Endometrial microvascular endothelial cells (primary cell): ENCODE data around the gene AFAP1L2. TPM values are rescaled to one million over a fixed set of nuclear protein-coding genes. Genes with fewer than 3 reads are reported as not detected.

Experiments
- in situ Hi-C: cut with HindIII; loops from 2 replicates; pipeline ENCODE4 v1.10.0; 2017; ENCODE audit warnings: low sequenced_read_pairs, low pct_unique_long_range_greater_than_20kb; ENCODE audit errors: inconsistent ontology term
- total RNA-seq: library from RNA; depleted of rRNA; stranded (reverse); fragments of >200 nt; gene quantifications from one replicate; pipeline ENCODE4 v1.2.3, GENCODE V29; 2015; ENCODE audit errors: inconsistent ontology term

AFAP1L2 gene
- total RNA-seq, 1 donor from 2014 or later = 0.09 TPM

DNA sequence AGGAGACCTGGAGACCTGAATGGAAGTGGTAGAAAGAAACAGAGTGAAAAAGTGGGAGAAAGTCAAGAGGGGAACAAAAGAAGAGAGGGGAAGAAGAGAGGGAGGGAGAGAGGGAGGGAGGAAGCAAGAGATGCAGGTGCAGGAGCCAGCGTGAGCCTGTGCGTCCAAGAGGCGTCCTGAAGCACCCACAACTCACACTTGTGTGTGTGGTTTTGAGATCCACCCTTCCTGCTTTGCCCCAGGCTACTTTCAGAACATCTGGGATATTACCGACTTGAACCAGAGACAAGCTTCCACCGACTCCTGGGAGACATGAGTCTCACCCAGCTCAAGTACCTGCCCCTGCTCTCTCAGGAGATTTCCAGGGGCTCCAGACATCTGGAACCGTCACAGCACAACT lies 9.8 kb downstream of the AFAP1L2 start:
- in situ Hi-C loops = no loop called here

DNA sequence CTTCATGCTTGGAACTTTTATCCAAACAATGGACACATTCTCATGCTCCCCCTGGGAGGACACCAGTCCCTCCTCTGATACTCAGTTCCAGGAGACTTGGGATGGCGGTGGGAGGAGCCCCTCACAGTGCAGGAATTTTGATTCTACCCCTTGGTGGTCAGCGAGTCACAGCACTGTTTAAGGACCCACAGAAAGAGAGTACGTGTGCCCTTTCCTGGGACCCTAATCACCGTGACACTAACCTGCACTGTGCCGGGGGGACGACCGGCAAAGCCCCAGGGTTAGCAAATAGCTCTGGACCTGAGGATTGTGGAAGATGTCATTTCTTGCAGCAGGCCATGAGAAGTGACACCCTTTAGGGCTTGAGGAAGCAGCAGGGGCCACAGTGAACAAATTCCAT lies 10.4 kb downstream of the AFAP1L2 start:
- in situ Hi-C loops = no loop called here

DNA sequence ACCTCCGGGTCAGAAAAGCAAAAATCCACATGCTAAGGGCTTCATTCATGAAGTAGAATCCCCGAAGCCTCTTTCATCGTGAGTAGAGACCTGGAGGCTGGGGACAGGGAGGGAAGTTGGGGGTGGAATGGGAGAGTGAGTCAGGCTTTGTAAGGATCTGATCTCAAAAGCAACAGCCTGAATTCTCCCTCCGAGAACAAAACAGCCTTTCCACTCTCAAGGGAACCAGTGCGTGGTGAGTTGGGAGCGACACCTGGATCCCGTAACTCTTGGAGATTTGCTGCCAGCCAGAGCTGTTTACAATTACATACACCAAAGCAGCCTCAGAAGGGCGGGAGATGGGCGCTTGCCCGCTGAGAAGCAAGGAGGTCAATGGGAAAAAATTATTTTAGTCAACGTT lies 10.8 kb downstream of the AFAP1L2 start:
- in situ Hi-C loops = no loop called here

DNA sequence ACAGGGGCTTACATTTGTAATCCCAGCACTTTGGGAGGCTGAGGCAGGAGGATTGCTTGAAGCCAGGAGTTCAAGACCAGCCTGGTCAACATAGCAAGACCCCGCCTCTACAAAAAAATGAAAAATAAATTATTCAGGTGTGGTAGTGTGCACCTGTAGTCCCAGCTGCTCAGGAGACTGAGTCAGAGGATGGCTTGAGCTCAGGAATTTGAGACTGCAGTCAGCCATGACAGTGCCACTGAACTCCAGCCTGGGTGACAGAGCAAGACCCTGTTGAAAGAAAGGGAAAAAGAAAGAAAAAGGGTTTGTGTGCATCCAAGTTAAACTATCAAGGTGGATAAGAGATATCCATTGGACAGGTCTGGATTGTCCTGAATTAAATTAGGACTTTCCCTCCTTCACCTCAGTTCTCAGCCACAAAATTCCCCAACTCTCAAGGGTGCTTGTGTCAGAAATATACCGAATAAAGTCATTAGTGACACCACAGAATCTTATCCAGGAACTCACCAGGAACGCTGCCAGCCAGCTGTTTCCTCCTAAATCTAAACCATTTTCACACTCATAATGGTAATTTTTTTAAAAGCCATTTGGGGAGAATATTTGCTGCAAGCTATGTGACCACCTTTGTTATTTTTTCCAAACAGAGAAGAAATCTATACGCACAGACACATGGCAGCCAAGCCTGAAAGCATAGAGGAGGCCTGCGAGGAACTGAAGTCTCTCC lies 12.0 kb downstream of the AFAP1L2 start:
- in situ Hi-C loops = no loop called here

DNA sequence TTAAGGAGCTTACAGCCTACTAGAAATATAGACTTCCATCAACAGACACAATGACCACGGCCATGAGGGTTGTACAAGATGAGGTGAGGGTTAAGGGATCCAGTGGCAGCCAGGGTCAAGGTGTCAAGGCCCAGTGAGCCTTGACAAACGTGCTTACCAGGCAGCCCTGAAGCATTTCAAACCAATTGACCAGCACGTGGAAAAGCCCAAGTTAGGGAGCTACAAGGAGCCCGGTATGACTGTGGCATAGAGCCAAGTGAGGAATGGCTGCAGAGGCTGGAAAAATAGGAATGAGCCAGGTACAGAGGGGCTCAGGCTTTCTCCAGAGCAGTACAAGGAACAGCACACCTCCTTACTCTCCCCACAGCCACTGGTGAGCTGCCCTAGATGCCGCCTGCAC lies 12.7 kb downstream of the AFAP1L2 start:
- in situ Hi-C loops = no loop called here

DNA sequence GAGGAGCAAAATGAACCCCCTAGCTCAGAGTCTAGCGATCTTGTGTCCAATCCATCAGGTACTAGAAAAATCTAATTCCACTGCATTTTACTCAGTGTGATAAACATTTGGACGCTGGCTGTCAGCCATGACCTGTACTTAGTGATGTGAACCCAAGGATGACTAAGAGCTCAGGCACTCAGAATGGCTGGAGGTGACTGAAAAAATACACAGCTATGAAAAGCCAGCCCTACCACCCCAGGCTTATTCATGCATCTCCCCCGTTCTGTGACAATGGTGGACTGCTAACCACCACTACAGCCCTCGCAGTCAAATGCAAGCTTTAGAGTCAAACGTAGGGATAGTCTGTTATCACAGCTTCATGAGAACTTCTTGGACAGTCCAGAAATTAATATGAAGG lies 14.9 kb downstream of the AFAP1L2 start:
- in situ Hi-C loops = no loop called here

DNA sequence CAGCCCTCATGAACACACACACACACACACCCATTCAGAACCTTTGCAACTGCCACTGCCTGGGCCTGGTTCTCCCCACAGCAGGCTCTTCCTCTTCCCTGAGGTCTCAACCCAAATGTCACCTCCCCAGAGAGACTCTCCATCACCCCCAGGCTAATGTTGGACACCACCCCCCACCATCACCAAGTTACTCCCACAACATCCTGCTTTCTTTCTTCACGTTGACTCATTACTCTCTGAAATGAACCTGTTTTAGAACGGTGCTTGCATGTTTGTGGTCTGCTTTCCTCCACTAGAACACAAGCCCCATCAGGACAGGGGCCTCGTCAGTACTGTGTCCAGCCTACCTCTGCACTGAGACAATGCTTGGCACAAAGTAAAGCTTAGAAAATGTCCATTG lies 16.0 kb downstream of the AFAP1L2 start:
- in situ Hi-C loops = no loop called here

DNA sequence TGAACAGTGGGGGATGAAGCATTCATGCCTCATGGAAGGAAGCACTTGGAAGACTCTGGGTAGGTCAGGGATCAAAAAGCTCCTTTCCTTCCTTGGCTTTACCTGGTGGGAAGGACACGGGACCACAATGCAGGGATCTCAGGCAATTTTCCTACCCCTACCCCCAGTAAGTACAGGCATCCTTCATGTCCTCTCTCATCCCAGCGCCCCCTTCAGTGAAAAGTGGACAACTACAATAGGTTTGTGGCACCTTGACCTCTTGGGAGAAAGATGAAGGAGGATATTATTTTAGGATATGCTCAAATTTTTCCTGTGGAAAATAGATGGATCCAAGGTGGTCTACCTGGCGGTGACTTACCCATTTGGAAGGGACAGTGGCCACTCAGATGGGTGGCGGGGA lies 16.5 kb downstream of the AFAP1L2 start:
- in situ Hi-C loops = no loop called here

DNA sequence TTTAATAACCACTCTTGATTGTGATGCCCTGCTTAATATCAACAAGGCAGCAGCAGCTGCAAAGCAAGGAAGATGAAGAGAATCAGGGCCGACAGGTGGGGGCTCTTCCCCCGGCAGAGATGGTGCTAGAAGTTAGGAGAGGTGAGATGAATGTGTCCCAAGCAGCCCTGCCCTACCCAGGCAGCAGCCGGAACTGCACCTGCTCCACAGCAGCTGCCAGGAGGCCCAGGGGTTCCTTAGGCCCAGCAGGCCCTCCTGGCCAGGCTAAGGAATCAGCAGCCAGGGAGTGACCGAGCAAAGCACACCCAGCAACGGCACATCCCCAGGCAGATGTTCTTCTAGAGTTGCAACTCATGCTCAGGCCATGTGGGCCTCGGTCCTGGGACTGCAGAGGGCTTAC lies 17.9 kb downstream of the AFAP1L2 start:
- in situ Hi-C loops = no loop called here

DNA sequence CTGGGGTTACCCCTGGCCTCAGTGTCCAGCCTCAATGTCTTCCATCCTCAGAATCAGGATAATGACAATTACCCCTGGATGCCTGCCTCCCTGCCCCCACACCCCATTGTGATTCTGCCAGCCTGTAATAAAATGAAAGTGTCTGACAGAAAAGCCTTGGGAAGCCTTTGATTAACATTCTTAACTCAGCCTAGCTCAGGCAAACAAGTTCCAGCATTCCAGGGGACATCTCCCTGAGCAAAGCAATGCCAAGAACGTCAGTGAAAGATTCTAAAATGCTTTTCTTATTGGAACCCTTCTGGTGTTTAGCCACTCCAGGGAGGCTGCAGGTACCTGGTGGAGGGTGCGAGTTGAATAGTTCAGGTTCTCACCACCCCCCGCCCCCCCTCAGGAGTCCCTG lies 18.7 kb downstream of the AFAP1L2 start:
- in situ Hi-C loops = no loop called here

DNA sequence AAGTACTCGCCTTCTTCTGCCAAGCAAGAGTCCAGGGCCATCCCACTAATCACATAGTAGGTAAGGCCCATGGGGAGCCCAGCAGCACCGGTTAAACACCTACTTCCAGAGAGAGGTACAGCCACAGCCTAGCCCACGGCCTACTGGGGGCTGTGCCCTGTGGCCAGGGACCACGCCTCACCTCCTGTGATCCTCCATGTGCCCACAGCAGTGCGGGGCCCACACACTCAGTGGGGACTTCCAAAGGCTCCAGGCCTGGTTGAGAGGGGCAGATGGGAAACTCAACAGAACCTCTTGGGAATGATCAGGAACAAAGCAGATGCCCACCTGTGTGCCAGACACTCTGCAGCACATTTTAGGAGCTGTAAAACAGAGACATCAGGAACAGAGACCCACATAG lies 19.7 kb downstream of the AFAP1L2 start:
- in situ Hi-C loops = no loop called here

DNA sequence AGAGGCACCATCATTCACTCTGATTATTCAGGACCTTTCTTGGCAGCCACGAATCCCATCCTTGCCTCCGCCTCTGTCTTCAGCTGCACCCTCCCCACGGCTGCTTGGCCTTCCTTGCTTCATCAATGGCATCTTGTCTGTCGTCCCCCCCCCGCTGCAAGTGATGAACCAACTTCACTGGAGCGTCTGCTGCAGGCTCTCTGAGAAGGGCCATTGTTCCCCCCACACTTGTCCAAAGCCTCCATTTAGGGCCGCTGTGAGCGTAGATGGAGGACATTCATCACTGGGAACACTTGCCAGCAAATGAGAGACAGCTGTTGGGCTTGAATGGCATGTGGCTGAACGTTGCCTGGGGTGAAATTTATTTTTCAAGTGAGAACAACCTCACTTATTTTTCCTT lies 20.1 kb downstream of the AFAP1L2 start:
- in situ Hi-C loops = no loop called here

DNA sequence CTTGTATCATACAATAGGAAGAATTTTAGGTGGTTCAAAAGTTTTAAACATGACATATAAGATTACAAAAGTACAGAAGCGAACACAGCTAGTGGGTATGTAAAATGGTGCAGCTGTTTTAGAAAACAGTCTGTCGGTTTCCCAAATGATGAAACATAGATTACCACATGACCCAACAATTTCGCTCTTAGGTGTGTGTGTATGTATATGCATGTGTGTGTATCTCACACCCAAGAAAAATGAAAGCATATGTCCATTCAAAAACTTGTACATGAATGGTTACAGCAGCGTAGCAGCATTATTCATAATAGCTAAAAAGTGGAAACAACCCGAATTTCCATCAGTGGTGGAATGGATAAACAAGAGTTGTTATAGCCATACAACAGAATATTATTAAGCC lies 23.5 kb downstream of the AFAP1L2 start:
- in situ Hi-C loops = no loop called here

DNA sequence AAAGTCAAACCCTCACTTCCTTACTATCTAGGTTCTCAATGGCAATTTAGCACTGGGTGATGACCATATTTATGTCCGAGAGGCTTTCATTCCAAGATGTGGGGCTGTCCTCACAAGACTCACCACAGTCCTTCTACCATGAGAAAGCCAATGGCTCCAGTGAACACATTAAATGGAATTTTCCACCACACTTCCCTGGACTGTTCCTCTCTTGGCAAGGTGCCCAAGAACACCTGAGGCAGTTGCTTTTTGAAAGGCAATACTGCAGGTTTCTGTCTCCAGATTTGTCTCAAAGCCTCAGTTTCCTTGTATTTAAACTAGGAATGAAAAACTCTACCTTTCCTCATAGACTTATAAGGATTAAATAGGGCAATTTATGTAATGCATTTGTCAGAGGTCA lies 24.2 kb downstream of the AFAP1L2 start:
- in situ Hi-C loops = no loop called here

DNA sequence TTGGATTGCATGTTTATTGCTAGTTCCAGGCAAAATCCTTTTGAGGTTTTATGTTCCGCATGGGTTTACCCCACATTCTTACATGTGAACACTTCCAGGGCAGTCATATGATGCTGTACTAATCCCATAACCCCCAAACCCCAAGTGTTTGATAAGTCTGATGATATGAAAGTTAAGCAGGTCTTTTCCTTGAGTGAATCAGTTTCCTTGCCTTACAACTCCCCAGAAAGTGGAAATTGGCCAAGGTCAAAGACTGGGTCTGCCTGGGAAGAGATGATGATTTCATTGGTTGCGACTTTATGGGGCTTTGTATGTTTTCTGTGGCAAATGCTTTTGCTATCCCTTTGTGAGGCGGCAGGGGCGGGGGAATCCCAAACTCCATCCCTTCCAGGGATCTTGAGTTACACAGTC lies 24.7 kb downstream of the AFAP1L2 start:
- in situ Hi-C loops = no loop called here

DNA sequence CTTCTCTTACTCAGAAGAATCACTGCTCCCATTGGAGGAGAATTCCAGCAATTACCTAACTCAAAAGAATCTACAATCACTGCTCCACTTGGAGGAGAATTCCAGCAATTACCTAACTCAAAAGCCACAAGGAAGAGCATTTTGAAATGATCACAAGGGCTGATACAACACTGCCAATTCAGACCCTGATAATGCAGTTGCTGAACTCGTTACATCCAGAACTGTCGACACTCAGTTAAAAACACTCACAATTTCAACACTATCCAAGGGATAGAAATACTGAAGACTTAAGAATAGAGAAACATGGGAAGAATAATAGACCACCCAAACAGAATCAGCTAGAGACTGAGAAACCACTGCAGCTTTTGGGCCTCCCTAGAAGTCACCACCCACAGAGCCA lies 27.8 kb downstream of the AFAP1L2 start:
- in situ Hi-C loops = no loop called here

DNA sequence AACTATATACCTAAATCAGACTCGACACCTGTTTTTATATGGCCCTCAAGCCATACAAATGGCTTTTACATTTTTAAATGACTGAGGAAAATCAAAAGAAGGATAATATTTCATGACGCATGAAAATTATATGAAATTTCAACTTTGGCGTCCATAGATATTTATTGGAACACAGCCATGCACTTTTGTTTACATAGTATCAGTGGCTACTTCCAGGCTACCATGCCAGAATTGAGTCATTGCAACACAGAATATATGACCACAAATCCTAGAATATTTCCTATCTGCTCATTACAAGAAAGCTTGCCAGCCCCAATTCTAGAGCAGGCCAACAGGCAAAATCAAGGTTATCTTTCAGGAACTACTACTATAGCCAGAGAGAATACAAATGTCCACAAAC lies 29.3 kb downstream of the AFAP1L2 start:
- in situ Hi-C loops = no loop called here

DNA sequence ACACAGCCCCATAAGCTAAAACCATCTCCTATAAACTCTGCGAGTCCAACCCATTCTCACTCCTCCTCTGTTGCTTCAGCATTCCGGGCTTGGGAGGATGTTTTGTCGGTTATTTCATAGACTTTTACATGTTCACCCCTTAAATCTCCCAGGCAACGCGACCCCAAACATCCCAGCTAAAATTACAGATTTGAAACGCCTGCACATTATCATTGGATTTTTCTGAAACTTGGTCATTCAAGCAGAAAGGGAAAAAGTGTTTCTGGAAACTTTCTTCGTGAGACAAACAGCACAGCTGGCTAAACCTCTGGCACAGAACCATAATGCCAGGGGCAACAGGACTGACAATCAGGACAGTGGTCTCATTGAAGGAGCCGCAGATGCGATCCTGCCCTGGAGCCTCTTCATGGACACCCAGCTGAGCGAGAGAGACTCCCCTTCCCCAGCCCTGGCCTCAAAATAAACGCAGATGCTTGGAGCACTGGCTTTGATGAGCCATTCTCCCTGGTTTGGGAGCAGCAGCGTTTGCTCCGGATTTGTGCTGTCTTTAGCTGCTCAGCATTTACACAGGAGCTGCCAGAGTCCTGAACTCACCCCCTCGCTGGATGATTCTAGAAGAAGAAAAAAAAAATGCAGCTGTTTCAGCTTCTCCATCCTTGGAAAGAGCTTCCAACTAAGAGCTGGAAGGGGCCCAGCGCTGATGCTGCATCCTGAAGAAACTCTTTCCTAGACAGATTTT lies 30.1 kb downstream of the AFAP1L2 start:
- in situ Hi-C loops = no loop called here

DNA sequence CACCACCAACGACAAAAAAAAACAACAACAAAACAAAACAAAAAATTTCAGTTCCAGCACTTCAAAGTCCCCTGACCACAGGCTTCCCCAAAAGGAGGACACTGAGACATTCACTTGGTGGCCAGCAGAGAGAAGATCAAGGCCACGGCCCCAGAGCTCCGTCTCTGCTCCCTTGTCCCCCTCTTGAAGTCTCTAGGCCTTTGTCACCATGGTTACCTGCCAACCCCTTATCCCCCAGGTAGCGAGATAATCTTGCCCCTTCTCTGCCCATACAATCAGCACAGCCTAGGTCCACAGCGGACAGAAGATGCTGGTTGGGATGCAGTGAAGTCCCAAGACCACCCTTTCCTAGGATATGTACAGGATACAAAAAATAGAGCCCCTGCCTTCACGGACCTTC lies 30.7 kb downstream of the AFAP1L2 start:
- in situ Hi-C loops = no loop called here

DNA sequence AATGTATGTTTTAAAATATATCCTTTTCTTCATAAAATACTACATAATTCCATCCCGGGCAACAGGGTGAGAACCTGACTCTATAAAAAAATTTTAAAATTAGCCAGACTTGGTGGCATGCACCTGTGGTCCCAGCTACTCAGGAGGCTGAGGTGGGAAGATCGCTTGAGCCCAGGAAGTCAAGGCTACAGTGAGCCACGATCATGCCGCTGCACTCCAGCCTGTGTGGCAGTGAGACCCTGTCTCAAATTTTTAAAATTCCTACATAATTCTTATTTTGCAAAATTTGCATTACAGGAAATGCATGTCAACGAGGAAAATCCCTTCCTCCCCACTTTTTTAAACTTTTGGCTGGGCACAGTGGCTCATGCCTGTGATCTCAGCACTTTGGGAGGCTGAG lies 31.3 kb downstream of the AFAP1L2 start:
- in situ Hi-C loops = no loop called here

DNA sequence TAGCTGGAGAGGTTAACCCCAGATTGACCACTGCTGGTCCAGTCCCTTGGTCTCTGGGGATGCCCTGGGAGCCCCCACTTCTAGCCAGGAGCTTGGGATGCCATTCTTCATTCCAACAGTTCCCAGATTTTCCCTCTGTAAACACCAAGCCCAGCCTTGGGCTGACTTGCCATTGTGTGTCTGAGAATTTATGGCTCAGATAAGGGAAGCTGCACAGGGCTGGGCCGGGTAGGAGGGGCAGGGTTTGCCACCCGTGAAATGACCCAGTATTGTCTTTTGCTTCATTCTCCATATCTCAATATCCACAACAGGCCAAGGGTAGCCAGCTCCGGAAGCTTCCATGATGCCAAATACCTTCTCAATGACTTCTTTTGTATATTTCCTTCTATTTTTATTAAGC lies 32.1 kb downstream of the AFAP1L2 start:
- in situ Hi-C loops = no loop called here
